GM12873 (cell line): ENCODE data around the gene TTC23L.

ENCODE experiments used
- TF ChIP-seq, protein P1 (sequence below): IDR thresholded peaks from 2 replicates; pipeline ENCODE4 v1.5.1; 2012; ENCODE audit warnings: low read depth, mild to moderate bottlenecking, moderate library complexity, low read length, control low read depth; ENCODE audit not compliant: insufficient read depth; ENCODE audit errors: missing control alignments

Gene TTC23L

GRCh38 chr5:34892414-34892813 lies 53.5 kb downstream of the TTC23L start:
- TF ChIP-seq, protein P1, sequence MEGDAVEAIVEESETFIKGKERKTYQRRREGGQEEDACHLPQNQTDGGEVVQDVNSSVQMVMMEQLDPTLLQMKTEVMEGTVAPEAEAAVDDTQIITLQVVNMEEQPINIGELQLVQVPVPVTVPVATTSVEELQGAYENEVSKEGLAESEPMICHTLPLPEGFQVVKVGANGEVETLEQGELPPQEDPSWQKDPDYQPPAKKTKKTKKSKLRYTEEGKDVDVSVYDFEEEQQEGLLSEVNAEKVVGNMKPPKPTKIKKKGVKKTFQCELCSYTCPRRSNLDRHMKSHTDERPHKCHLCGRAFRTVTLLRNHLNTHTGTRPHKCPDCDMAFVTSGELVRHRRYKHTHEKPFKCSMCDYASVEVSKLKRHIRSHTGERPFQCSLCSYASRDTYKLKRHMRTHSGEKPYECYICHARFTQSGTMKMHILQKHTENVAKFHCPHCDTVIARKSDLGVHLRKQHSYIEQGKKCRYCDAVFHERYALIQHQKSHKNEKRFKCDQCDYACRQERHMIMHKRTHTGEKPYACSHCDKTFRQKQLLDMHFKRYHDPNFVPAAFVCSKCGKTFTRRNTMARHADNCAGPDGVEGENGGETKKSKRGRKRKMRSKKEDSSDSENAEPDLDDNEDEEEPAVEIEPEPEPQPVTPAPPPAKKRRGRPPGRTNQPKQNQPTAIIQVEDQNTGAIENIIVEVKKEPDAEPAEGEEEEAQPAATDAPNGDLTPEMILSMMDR = no peak

GRCh38 chr5:34894716-34895115 lies 55.8 kb downstream of the TTC23L start:
- TF ChIP-seq, protein P1 = no peak

DNA sequence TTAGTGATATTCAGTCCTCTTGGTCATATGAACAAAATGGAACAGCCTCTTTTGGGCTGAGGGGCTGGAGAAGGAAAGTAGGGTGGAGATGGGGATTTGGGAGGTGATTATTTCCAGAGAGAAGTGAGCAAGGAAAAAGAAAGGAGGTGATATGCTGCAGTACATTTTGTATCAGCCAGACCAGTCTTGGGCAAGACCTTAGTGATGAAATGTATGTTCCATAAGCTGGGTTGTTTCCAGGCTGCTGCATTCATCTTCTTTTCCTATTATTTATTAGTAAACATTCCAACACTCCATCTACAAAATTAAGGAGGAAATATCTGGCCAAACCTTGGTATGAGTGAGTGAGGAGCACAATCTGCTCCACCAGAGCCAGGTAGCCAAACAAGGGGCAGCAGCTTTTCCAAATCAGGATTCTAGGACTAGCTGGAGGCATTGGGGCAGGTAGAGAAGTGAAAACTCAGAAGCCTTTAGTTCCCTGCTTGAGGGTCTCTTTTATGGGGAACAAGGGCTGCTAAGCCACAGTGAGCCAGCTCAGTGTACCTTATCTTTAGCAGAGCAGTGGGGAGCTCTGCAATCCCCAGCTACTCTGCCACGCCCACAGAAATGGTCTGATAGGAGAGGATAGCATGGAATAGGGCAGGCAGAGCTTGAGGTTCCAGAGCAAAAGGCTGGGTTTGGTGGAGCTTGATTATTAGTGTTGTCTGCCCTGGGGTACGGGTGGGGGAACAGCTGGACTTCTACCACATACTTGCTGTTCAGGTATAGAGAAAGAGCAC lies 56.9 kb downstream of the TTC23L start:
- TF ChIP-seq, protein P1 = no peak

GRCh38 chr5:34897646-34898045 lies 58.7 kb downstream of the TTC23L start:
- TF ChIP-seq, protein P1 = no peak

DNA sequence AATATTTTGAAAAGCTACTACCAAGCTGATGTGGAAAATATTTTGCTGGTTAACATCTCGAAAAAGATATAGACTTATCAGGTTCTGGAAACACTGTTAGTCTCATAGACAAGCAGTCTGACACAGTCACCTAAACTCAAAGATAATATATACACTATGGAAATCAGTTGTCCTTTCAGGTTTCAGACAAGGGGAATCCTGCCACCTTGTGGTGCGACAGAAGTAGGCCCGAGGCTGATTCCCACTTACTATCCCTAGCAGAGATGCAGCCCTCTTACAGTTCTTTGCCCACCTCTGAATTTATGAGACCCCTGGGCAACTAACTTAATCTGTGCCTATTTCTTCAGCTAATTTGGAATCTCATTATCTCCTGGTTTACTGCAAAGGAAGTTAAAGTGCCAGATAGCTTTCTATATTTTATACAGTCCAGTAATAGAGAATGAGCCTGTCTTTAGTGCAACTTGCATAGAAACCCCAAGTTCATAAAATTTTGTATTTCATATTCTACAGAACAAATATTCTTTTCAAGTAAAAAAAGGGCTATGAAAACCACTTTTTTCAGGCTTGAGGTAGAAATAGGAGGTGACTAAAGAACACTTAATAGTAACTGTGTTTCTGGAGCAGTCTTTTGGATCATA lies 59.4 kb downstream of the TTC23L start:
- TF ChIP-seq, protein P1 = peak; percentile 82

- TF ChIP-seq, protein P1 = no peak
Measured at GRCh38 chr5:34899066-34899465, 60.1 kb downstream of the TTC23L start.

DNA sequence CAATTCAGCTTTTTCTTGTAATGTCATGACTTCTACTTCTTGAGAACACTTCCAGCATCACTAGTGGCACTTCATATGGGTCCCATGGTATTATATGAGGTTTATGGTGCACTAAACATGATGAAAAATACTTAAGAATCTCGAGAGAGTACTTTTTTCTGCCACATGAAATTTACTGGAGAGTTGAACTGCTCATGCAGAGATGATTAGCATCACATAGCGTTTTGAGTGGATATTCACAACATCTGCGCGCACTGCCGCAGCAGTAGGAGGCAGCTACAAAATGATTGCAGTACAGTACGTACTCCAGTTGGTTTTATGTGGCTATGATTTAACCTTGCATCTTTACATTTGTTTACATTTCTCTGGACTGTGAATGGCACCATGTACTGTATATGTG lies 61.7 kb downstream of the TTC23L start:
- TF ChIP-seq, protein P1 = no peak
